ENCODE measurements around the gene TBX4. TPM values are rescaled to one million over a fixed set of nuclear protein-coding genes. Genes with fewer than 3 reads are reported as not detected.
A peak's percentile ranks its signal among the peaks of the same experiment; 100 is the strongest.

Gene TBX4
- total RNA-seq, 4 donors from 2014 or later, result not detected

DNA sequence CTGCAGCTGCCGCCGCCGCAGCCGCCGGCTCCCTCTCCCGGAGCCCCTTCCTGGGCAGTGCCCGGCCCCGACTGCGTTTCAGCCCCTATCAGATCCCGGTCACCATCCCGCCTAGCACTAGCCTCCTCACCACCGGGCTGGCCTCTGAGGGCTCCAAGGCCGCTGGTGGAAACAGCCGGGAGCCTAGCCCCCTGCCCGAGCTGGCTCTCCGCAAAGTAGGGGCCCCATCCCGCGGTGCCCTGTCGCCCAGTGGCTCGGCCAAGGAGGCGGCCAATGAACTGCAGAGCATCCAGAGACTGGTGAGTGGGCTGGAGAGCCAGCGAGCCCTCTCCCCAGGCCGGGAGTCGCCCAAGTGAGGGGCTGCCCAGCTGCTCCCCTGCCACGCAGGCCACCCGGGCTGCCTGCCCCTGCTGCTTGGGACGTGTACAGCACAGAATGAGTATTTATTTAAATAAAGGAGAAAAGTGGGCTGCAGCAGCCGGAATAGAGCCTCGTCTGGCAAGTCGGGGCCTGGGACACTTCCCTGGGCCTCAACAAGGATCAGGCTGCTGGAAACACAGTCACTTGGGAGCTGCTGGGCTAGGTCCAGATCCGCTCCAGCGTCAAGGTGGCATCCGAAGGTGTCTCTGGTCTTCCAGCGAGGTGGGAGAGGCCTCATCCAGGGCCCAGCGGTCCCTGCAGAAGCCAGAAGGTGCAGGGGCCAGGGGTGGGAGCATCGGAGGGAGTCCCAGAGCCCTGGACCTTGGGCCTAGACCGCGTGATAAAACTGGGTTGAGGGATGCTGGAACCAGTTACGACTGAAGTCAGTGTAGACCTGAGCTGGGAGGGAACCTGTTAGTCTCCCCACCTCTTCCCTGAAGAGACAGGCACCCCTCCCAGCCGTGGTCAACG lies 43.8 kb upstream of the TBX4 start:
- H3K4me3 ChIP-seq, result peak overlapping the region in 1 of 4 donors; percentile 50
- H3K4me1 ChIP-seq, result peaks cover 0 to 63% (median 38%) of the 10 kb centered on the region in 4 donors
- H3K9me3 ChIP-seq, result no peaks in the 10 kb centered on the region
- no peaks in the 10 kb centered on the region for H3K36me3 ChIP-seq
- H3K27ac ChIP-seq, result peak overlapping the region in 2 of 4 donors; percentile 26 to 71
- no peak for TF ChIP-seq CTCF (IDR thresholded peaks at IDR 0.05)
- peak in 2 of 3 donors; percentile 37 to 44 for DNase-seq
- peaks cover 0 to 38% of the 10 kb centered on the region in 2 donors for H3K27me3 ChIP-seq

GRCh38 chr17:61409301-61410112 lies 42.7 kb upstream of the TBX4 start:
- Histone ChIP-seq H3K9me3 (no peaks in the 10 kb centered on the region), H3K27me3 (peaks cover 0 to 29% of the 10 kb centered on the region in 2 donors), H3K36me3 (no peaks in the 10 kb centered on the region), H3K4me3 (peak overlapping the region; percentile 16 to 60 (median 48)), H3K27ac (peak overlapping the region in 3 of 4 donors; percentile 33 to 78 (median 73)), H3K4me1 (peaks cover 0 to 53% (median 32%) of the 10 kb centered on the region in 4 donors)
- peak in 5 of 6 experiments; percentile 9 to 52 (median 45) for TF ChIP-seq CTCF (IDR thresholded peaks at IDR 0.05)
- TF ChIP-seq POLR2A (IDR thresholded peaks at IDR 0.05), result no peak
- peak in 2 of 3 donors; percentile 65 to 68 for DNase-seq

DNA sequence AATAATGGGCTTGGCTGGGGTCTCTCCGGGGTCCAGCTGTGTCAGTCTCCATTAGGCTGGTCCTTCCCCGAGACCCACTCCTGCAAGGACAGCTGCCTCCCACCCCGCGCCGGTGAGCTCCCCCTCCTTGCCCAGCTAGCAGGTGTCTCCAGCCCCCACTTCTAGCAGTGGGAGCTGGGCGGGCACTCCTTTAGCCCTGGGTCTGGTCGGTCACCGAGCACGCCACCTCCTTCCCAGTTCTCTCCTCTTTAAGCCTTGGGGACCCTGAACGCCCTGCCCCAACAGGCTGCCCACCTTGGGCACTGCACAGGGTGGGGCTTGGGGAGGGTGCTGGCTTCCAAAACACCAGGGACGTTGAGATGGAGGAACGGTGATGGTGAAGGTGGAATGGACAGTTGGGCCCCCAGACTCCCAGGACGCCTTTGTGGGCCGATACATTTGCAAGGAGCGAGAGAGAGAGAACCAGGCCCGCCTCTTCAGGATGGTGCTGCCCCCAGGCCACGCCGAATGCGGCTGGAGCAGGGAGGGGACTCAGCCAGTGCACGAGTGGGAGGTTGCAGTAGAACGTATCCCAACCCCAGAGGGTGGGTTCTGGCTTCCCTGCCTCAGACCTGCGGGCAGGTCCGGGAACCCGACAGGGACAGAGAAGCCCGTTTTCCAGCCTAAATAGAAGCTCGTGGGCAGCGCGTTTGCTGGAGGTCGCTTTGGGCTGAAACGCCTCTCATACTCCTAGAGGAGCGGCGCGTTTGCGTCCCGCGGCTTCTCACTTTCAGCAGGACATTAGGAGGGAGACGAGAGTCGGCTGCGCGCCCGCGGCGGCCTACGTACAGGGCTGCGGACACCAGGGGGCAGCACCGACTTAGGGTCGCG lies 41.8 kb upstream of the TBX4 start:
- H3K9me3 ChIP-seq, result no peaks in the 10 kb centered on the region
- TF ChIP-seq CTCF (IDR thresholded peaks at IDR 0.05) (peak in 4 of 6 experiments; percentile 34 to 60 (median 52)), POLR2A (IDR thresholded peaks at IDR 0.05) (no peak)
- DNase-seq, result peak; percentile 65 to 85 (median 83)
- peak overlapping the region; percentile 33 to 78 (median 68) for H3K27ac ChIP-seq
- H3K4me3 ChIP-seq, result peak overlapping the region; percentile 47 to 60 (median 52)
- H3K27me3 ChIP-seq, result peaks cover 0 to 21% of the 10 kb centered on the region in 2 donors
- H3K4me1 ChIP-seq, result peaks cover 0 to 45% (median 28%) of the 10 kb centered on the region in 4 donors
- no peaks in the 10 kb centered on the region for H3K36me3 ChIP-seq

DNA sequence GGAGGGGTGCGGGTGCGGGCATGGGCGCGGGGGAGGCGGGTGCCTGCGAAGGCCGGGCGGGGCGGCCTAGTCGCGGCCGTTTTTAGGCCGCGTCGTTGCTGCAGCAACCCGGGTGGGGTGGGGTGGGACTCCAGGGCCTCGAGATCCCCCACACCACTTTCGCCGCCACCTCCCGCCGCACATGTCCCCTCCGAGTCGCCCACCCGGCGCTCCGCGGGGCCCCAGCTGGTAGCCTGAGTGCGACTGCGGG lies 41.3 kb upstream of the TBX4 start:
- no peak for DNase-seq
- TF ChIP-seq CTCF (IDR thresholded peaks at IDR 0.05) (peak in 1 of 6 experiments; percentile 20), POLR2A (IDR thresholded peaks at IDR 0.05) (no peak)
- peak overlapping the region; percentile 47 to 60 (median 52) for H3K4me3 ChIP-seq
- H3K9me3 ChIP-seq, result no peaks in the 10 kb centered on the region
- H3K4me1 ChIP-seq, result peaks cover 0 to 40% (median 26%) of the 10 kb centered on the region in 4 donors
- H3K27ac ChIP-seq, result peak overlapping the region; percentile 33 to 78 (median 68)
- no peaks in the 10 kb centered on the region for H3K36me3 ChIP-seq
- peaks cover 0 to 16% of the 10 kb centered on the region in 2 donors for H3K27me3 ChIP-seq

Data from Peyer's patch (tissue), 4 donors.